GM12865 (cell line): ENCODE data around the gene MPST.

ENCODE experiments used
- DNase-seq: peaks from one replicate; pipeline ENCODE4 v3.0.0; 2010; ENCODE audit warnings: low read depth
- H3K4me3 ChIP-seq: 2 replicates; pipeline ENCODE4 v1.5.1; 2011; ENCODE audit warnings: mild to moderate bottlenecking, low read depth, low read length, control low read depth
- CTCF ChIP-seq: IDR thresholded peaks from 2 replicates; pipeline ENCODE4 v1.5.1; 2011; ENCODE audit warnings: low read length, control low read depth, low read depth, inconsistent platforms; ENCODE audit not compliant: insufficient read depth; ENCODE audit errors: missing control alignments

The MPST gene

GRCh38 chr22:37012262-37012904 is 7.2 kb upstream of the MPST start:
- H3K4me3 ChIP-seq: no peak overlapping the region
- no peak for DNase-seq
- TF ChIP-seq CTCF: no peak

- DNase-seq: no peak
- no peak overlapping the region for H3K4me3 ChIP-seq
- no peak for TF ChIP-seq CTCF
These were observed 6.6 kb upstream of the MPST start for GRCh38 chr22:37012956-37013355.

GRCh38 chr22:37014415-37014806 is 5.1 kb upstream of the MPST start:
- H3K4me3 ChIP-seq: no peak overlapping the region
- DNase-seq: no peak
- TF ChIP-seq CTCF: no peak

- TF ChIP-seq CTCF: no peak
- H3K4me3 ChIP-seq: no peak overlapping the region
- no peak for DNase-seq
These were observed 4.5 kb upstream of the MPST start for GRCh38 chr22:37014835-37015586.

GRCh38 chr22:37015587-37015878 is 4.0 kb upstream of the MPST start:
- H3K4me3 ChIP-seq: no peak overlapping the region
- DNase-seq: no peak
- TF ChIP-seq CTCF: no peak

- H3K4me3 ChIP-seq: no peak overlapping the region
- DNase-seq: no peak
- no peak for TF ChIP-seq CTCF
These were observed 3.2 kb upstream of the MPST start for GRCh38 chr22:37016134-37016910.
